ENCODE data around the gene SEC23B. TPM values are rescaled to one million over a fixed set of nuclear protein-coding genes. Genes with fewer than 3 reads are reported as not detected.

SEC23B gene
- total and polyA plus RNA-seq, 10 of the 15 experiments (the other 5 are each of a cell fraction or from before 2014, with no cell fraction given), result 49.1 to 121 (median 75.6) TPM

DNA sequence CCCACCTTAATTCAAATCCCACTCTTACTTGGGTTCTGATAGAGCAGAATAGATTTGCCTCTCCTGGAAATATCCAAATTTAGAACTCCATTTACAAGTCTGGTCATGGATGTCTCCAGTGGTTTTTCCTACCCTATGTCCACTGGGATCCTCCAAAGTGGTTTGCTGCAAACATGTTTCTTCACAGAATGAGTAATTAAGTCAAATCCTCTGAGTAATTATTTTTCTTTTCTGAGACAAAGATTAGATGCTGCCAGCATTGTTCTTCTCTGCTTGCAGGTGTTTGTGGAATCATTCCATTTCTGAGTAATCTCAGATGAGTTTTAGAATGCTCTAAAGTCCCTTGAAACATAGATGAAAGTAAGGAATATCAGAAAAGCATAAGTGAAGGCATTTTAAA lies 102.0 kb downstream of the SEC23B start:
- Histone ChIP-seq H3K36me3 (ENCODE audit: control insufficient read depth in 2 of 2, insufficient read depth in 2 of 2, low read length in 1 of 2) (peaks cover 0 to 1% of the 10 kb centered on the region in 2 experiments; a peak in 2 of 4 replicates), H3K27ac (ENCODE audit: control insufficient read depth, insufficient read depth) (no peak overlapping the region), H3K27me3 (replicated peaks in 1 of 2; ENCODE audit: control insufficient read depth in 2 of 2, insufficient read depth in 2 of 2, low read length in 1 of 2) (no peaks in the 10 kb centered on the region), H3K9me3 (replicated peaks; ENCODE audit: control insufficient read depth, insufficient read depth, low read length) (no peaks in the 10 kb centered on the region), H3K79me2 (ENCODE audit: control insufficient read depth, insufficient read depth, low read length) (no peaks in the 10 kb centered on the region), H3K9ac (ENCODE audit: control insufficient read depth, insufficient read depth, low read length) (no peak overlapping the region), H3K4me3 (no peak overlapping the region), H3K4me2 (ENCODE audit: control insufficient read depth, insufficient read depth) (no peak overlapping the region), H4K20me1 (ENCODE audit: control insufficient read depth, insufficient read depth) (no peaks in the 10 kb centered on the region), H2AFZ (ENCODE audit: control insufficient read depth, low read depth, low read length) (no peak overlapping the region), H3K4me1 (ENCODE audit: control insufficient read depth, insufficient read depth, low read length) (no peaks in the 10 kb centered on the region)
- ChIA-PET SMC1A (ENCODE audit: uncharacterized antibody, unreplicated experiment) (no interaction called here), RAD21 (ENCODE audit: unreplicated experiment) (no interaction called here), CTCF (no interaction called here), POLR2A (no interaction called here)
- in situ Hi-C loops (cut with MboI), result no loop called here
- ATAC-seq (no peak), DNase-seq (ENCODE audit: low read depth, low spot score) (no peak), FAIRE-seq (no peak)
- TF ChIP-seq RUNX3 (IDR thresholded peaks at IDR 0.05; ENCODE audit: low read length), result no peak
- TF ChIP-seq ETV6 (conservative IDR thresholded peaks at IDR 0.05 in 1 of 2, IDR thresholded peaks at IDR 0.05 in 1 of 2; ENCODE audit: borderline replicate concordance in 1 of 2, low read depth in 1 of 2), result no peak
- TF ChIP-seq PML (IDR thresholded peaks at IDR 0.05; ENCODE audit: low read length), result no peak
- no peak for TF ChIP-seq CHD2 (IDR thresholded peaks at IDR 0.05; ENCODE audit: borderline replicate concordance, low read depth, low read length)
- TF ChIP-seq SREBF1 (IDR thresholded peaks at IDR 0.05; ENCODE audit: low read length), result no peak
- no peak for TF ChIP-seq POLR2AphosphoS5 (IDR thresholded peaks at IDR 0.05; ENCODE audit: low read length)
- TF ChIP-seq FOXK2 (IDR thresholded peaks at IDR 0.05), result no peak
- TF ChIP-seq IKZF2 (IDR thresholded peaks at IDR 0.05), result no peak
- TF ChIP-seq, protein P1, sequence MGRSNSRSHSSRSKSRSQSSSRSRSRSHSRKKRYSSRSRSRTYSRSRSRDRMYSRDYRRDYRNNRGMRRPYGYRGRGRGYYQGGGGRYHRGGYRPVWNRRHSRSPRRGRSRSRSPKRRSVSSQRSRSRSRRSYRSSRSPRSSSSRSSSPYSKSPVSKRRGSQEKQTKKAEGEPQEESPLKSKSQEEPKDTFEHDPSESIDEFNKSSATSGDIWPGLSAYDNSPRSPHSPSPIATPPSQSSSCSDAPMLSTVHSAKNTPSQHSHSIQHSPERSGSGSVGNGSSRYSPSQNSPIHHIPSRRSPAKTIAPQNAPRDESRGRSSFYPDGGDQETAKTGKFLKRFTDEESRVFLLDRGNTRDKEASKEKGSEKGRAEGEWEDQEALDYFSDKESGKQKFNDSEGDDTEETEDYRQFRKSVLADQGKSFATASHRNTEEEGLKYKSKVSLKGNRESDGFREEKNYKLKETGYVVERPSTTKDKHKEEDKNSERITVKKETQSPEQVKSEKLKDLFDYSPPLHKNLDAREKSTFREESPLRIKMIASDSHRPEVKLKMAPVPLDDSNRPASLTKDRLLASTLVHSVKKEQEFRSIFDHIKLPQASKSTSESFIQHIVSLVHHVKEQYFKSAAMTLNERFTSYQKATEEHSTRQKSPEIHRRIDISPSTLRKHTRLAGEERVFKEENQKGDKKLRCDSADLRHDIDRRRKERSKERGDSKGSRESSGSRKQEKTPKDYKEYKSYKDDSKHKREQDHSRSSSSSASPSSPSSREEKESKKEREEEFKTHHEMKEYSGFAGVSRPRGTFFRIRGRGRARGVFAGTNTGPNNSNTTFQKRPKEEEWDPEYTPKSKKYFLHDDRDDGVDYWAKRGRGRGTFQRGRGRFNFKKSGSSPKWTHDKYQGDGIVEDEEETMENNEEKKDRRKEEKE (IDR thresholded peaks at IDR 0.05), result no peak
- TF ChIP-seq, protein P2, sequence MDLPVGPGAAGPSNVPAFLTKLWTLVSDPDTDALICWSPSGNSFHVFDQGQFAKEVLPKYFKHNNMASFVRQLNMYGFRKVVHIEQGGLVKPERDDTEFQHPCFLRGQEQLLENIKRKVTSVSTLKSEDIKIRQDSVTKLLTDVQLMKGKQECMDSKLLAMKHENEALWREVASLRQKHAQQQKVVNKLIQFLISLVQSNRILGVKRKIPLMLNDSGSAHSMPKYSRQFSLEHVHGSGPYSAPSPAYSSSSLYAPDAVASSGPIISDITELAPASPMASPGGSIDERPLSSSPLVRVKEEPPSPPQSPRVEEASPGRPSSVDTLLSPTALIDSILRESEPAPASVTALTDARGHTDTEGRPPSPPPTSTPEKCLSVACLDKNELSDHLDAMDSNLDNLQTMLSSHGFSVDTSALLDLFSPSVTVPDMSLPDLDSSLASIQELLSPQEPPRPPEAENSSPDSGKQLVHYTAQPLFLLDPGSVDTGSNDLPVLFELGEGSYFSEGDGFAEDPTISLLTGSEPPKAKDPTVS (IDR thresholded peaks at IDR 0.05; ENCODE audit: low read depth, low read length), result no peak
- no peak for TF ChIP-seq TBL1XR1 (IDR thresholded peaks at IDR 0.05; ENCODE audit: low read depth, low read length)
- TF ChIP-seq LARP7 (IDR thresholded peaks at IDR 0.05), result no peak
- TF ChIP-seq IRF4 (IDR thresholded peaks at IDR 0.05; ENCODE audit: low read depth, low read length), result no peak
- TF ChIP-seq IKZF1 (conservative IDR thresholded peaks at IDR 0.05), result no peak
- no peak for TF ChIP-seq MEF2A (IDR thresholded peaks at IDR 0.05; ENCODE audit: insufficient read depth, low read depth, low read length)
- TF ChIP-seq CBX5 (IDR thresholded peaks at IDR 0.05; ENCODE audit: low read depth), result no peak
- intact Hi-C loops (cut with micrococcal nuclease; ENCODE audit: unreplicated experiment), result no loop called here
- no TSS peak for BruUV-seq (replicated peaks)
